CD4-positive, alpha-beta T cell (primary cell): ENCODE results near the gene PCBP1. TPM values are rescaled to one million over a fixed set of nuclear protein-coding genes. Genes with fewer than 3 reads are reported as not detected.

ENCODE experiments used
- ATAC-seq: fragments of 200-7000 bp; cut with Tn5 transposase; one replicate; pipeline ENCODE4 v1.10.0; 2022; ENCODE audit warnings: mild to moderate bottlenecking; ENCODE audit not compliant: poor library complexity
- CTCF ChIA-PET: fragments of 350-600 bp; sonication (Branson Sonifier 250); formaldehyde crosslinking; loops from one replicate; lab custom pipeline; 2021; ENCODE audit warnings: antibody characterized with exemption, inconsistent platforms; lab: Charles Lee
- POLR2A ChIA-PET: fragments of 350-600 bp; sonication (Branson Sonifier 250); formaldehyde crosslinking; loops from one replicate; lab custom pipeline; 2021; ENCODE audit warnings: antibody characterized with exemption, inconsistent platforms; lab: Charles Lee
- DNase-seq, 14 experiments: peaks; one replicate each; pipeline ENCODE4 v3.0.0-alpha.2; 2013 to 2020; ENCODE audit warnings: mixed read lengths in 2 of 14
- H3K27ac ChIP-seq, 2 donors: one replicate each; pipeline versions ENCODE4 v1.5.1 to v1.7.0; 2013; ENCODE audit warnings: low read length in 2 of 2, low read depth in 1 of 2, mild to moderate bottlenecking in 1 of 2
- H3K27me3 ChIP-seq, 2 experiments: 1 replicate in 1 of 2; 2 replicates in 1 of 2; pipeline versions ENCODE4 v1.6.1 to v1.7.0; 2013; ENCODE audit warnings: low read length in 2 of 2, control low read depth in 1 of 2, mild to moderate bottlenecking in 1 of 2, moderate library complexity in 1 of 2; ENCODE audit not compliant: insufficient read depth in 2 of 2, control insufficient read depth in 1 of 2
- H3K36me3 ChIP-seq: one replicate; pipeline ENCODE4 v1.6.1; 2013; ENCODE audit warnings: low read length, control low read depth; ENCODE audit not compliant: insufficient read depth
- H3K4me1 ChIP-seq: one replicate; pipeline ENCODE4 v1.6.1; 2013; ENCODE audit warnings: low read length, control low read depth; ENCODE audit not compliant: insufficient read depth
- H3K4me3 ChIP-seq: one replicate; pipeline ENCODE4 v1.5.1; 2013; ENCODE audit warnings: mild to moderate bottlenecking, low read length, moderate library complexity
- H3K9me3 ChIP-seq, 2 experiments: 1 replicate in 1 of 2; 2 replicates in 1 of 2; pipeline versions ENCODE4 v1.6.1 to v1.7.0; 2013; ENCODE audit warnings: low read length in 2 of 2, mild to moderate bottlenecking in 2 of 2, control low read depth in 1 of 2, moderate library complexity in 1 of 2; ENCODE audit not compliant: control insufficient read depth in 1 of 2, insufficient read depth in 1 of 2
- H3K27ac Mint-ChIP-seq: one replicate; pipeline ENCODE4 v1.8.0; 2020; ENCODE audit warnings: mixed read lengths
- H3K27me3 Mint-ChIP-seq: one replicate; pipeline ENCODE4 v1.8.0; 2021; ENCODE audit warnings: mixed read lengths
- H3K36me3 Mint-ChIP-seq: one replicate; pipeline ENCODE4 v1.8.0; 2021; ENCODE audit warnings: low read depth, mixed read lengths
- H3K4me1 Mint-ChIP-seq: one replicate; pipeline ENCODE4 v1.8.0; 2021; ENCODE audit warnings: low read depth, mixed read lengths
- H3K4me3 Mint-ChIP-seq: one replicate; pipeline ENCODE4 v1.8.0; 2020; ENCODE audit warnings: mild to moderate bottlenecking, mixed read lengths
- H3K9me3 Mint-ChIP-seq: one replicate; pipeline ENCODE4 v1.8.0; 2020; ENCODE audit warnings: mixed read lengths
- intact Hi-C, 2 experiments: fragments of 100-400 bp; cut with DNase I in 1 of 2; cut with micrococcal nuclease in 1 of 2; formaldehyde crosslinking; loops; one replicate each; pipeline versions ENCODE4 v1.15.1 to v1.9.0; 2023 to 2025; cut with DNase I, micrococcal nuclease
- total RNA-seq, 174 experiments: library from RNA in 2 of 174; stranded (reverse) in 2 of 174; gene quantifications; one replicate each; pipeline ENCODE4 v1.2.3 and lab custom pipeline; 2021 to 2026
- TF ChIP-seq, protein P1 (sequence below): fragments of 200-600 bp; IDR thresholded peaks from one replicate; pipeline ENCODE4 v1.8.0; 2022; ENCODE audit warnings: antibody characterized with exemption, mild to moderate bottlenecking

Gene PCBP1
- total RNA-seq, 2 experiments from 2014 or later = 228 to 233 TPM

DNA sequence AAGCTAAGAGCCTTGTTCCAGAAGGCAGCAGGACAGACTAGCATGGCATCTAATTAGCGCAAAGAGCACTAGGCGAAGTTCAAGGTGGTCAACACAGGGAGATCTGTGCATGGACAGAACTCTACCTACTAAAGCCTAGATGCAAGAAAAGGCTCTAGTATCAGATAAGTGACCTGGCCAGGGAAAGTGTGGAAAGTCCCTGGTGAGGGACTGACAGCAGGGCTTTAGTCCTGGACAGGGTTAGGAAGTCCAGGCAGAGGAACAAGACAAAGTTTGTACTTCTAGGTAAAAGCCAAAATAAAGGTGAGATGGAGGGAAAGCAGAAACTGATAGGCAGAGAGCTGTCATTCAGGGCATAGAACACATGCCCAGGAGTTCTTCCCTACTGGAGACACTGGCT lies 45.0 kb upstream of the PCBP1 start:
- H3K27ac Mint-ChIP-seq = no peak overlapping the region
- Histone ChIP-seq H3K27ac (peak overlapping the region in 1 of 2 donors; percentile 3), H3K4me3 (no peak overlapping the region), H3K9me3 (no peaks in the 10 kb centered on the region), H3K36me3 (peaks cover 10% of the 10 kb centered on the region), H3K27me3 (no peaks in the 10 kb centered on the region), H3K4me1 (peaks cover 29% of the 10 kb centered on the region)
- DNase-seq (no peak), ATAC-seq (no peak)
- TF ChIP-seq, protein P1, sequence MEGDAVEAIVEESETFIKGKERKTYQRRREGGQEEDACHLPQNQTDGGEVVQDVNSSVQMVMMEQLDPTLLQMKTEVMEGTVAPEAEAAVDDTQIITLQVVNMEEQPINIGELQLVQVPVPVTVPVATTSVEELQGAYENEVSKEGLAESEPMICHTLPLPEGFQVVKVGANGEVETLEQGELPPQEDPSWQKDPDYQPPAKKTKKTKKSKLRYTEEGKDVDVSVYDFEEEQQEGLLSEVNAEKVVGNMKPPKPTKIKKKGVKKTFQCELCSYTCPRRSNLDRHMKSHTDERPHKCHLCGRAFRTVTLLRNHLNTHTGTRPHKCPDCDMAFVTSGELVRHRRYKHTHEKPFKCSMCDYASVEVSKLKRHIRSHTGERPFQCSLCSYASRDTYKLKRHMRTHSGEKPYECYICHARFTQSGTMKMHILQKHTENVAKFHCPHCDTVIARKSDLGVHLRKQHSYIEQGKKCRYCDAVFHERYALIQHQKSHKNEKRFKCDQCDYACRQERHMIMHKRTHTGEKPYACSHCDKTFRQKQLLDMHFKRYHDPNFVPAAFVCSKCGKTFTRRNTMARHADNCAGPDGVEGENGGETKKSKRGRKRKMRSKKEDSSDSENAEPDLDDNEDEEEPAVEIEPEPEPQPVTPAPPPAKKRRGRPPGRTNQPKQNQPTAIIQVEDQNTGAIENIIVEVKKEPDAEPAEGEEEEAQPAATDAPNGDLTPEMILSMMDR = no peak
- ChIA-PET POLR2A (interaction anchor here (0.9 kb wide), 1 partner anchor 101 kb away, joined by 4 read pairs; no protein-coding TSS in a partner anchor), CTCF (no interaction called here)
- peaks cover 32% of the 10 kb centered on the region for H3K4me1 Mint-ChIP-seq
- H3K27me3 Mint-ChIP-seq = no peaks in the 10 kb centered on the region
- peaks cover 20% of the 10 kb centered on the region for H3K36me3 Mint-ChIP-seq
- H3K9me3 Mint-ChIP-seq = no peaks in the 10 kb centered on the region
- intact Hi-C loops = no loop called here
- no peak overlapping the region for H3K4me3 Mint-ChIP-seq

DNA sequence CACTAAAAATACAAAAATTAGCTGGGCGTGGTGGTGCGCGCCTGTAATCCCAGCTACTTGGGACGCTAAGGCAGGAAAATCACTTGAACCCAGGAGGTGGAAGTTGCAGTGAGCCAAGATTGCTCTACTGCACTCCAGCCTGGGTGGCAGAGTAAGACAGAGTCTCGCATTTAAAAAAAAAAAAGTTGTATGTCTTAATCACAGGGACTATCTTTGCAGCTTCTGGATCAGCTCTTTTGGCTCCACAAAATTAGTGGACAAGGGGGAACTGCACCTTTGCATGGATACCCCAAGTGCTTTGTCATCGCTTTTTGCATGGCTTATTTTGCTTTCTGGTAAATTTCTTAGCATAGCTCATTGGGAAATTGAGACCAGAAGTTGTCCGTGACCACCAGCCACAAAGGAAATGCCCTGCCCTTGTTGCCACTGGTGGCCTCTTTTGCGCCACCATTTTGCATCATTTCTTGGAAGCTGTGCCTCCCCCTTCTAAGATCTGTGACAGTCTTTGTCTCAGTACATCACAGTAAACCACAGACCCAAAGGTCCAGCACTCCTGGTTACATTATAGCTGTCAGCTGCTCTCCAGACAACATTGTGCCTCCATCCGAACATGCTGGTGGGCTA lies 43.9 kb upstream of the PCBP1 start:
- ATAC-seq (peak; percentile 26), DNase-seq (peak in 5 of 14 experiments; percentile 8 to 73 (median 38))
- Histone ChIP-seq H3K27ac (peak overlapping the region in 1 of 2 donors; percentile 61), H3K9me3 (no peaks in the 10 kb centered on the region), H3K36me3 (peaks cover 16% of the 10 kb centered on the region), H3K27me3 (no peaks in the 10 kb centered on the region), H3K4me1 (peaks cover 29% of the 10 kb centered on the region), H3K4me3 (no peak overlapping the region)
- H3K27me3 Mint-ChIP-seq = no peaks in the 10 kb centered on the region
- peak overlapping the region; percentile 45 for H3K27ac Mint-ChIP-seq
- POLR2A ChIA-PET = interaction anchor here (0.6 to 1.6 kb wide), 6 partner anchors 43 to 1058 kb away, joined by 3 to 6 read pairs (median 4); no protein-coding TSS in a partner anchor
- CTCF ChIA-PET = interaction anchor here (1.6 kb wide), 1 partner anchor 20 kb away, joined by 3 read pairs; no protein-coding TSS in a partner anchor
- intact Hi-C loops = no loop called here
- TF ChIP-seq, protein P1 = no peak
- H3K4me1 Mint-ChIP-seq = peaks cover 32% of the 10 kb centered on the region
- no peaks in the 10 kb centered on the region for H3K9me3 Mint-ChIP-seq
- H3K4me3 Mint-ChIP-seq = no peak overlapping the region
- peaks cover 25% of the 10 kb centered on the region for H3K36me3 Mint-ChIP-seq

DNA sequence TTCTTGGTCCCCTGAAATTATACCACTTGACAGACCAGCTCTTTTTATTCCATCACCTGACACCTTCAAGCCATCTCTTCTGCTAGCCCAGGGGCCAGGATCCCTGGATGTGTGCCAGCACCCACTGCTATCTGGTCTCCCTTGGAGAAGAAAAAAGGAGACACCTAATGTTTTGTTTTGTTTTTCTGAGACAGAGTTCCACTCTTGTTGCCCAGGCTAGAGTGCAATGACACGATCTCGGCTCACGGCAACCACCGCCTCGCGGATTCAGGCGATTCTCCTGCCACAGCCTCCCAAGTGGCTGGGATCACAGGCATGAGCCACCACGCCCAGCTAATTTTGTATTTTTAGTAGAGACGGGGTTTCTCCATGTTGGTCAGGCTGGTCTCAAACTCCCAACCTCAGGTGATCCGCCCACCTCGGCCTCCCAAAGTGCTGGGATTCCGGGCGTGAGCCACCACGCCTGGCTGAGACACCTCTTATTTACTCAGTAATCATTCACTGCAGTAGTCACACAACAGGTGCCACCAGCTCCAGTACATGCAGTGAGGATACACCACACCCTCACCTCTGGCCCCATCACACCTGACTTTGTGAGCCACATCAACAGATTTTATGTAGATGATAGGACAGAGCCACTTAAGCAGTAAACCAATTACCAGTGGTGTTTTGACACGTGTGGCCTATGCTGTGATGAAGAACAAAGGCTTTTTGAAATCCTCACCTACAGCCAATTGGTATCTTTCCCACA lies 42.8 kb upstream of the PCBP1 start:
- H3K27ac ChIP-seq = peak overlapping the region in 1 of 2 donors; percentile 61
- intact Hi-C loops = no loop called here

More for the DNA sequence above, 42.8 kb upstream of the PCBP1 start:
- peak overlapping the region; percentile 45 for H3K27ac Mint-ChIP-seq
- Histone ChIP-seq H3K36me3 (peaks cover 26% of the 10 kb centered on the region), H3K27me3 (no peaks in the 10 kb centered on the region), H3K4me1 (peaks cover 29% of the 10 kb centered on the region), H3K4me3 (no peak overlapping the region), H3K9me3 (no peaks in the 10 kb centered on the region)
- POLR2A ChIA-PET = interaction anchor here (0.6 to 1.6 kb wide), 4 partner anchors 42 to 128 kb away, joined by 3 to 6 read pairs (median 4); no protein-coding TSS in a partner anchor
- TF ChIP-seq, protein P1 = no peak
- no peaks in the 10 kb centered on the region for H3K27me3 Mint-ChIP-seq
- peaks cover 36% of the 10 kb centered on the region for H3K36me3 Mint-ChIP-seq
- CTCF ChIA-PET = interaction anchor here (1.0 to 1.6 kb wide), 2 partner anchors 18 to 26 kb away, joined by 3 read pairs; no protein-coding TSS in a partner anchor
- H3K9me3 Mint-ChIP-seq = no peaks in the 10 kb centered on the region
- no peak for ATAC-seq
- DNase-seq = peak in 1 of 14 experiments; percentile 19
- H3K4me1 Mint-ChIP-seq = peaks cover 32% of the 10 kb centered on the region
- H3K4me3 Mint-ChIP-seq = no peak overlapping the region
